IPS-NIHi7 (cell line): ENCODE data around the gene LRMDA.
A peak's percentile ranks its signal among the peaks of the same experiment; 100 is the strongest.

Experiments
- DNase-seq: peaks from one replicate; pipeline ENCODE4 v3.0.0; 2012; ENCODE audit warnings: mixed read lengths; ENCODE audit errors: extremely low spot score

Gene LRMDA

GRCh38 chr10:76393875-76394706 lies 962.7 kb downstream of the LRMDA start:
- DNase-seq: no peak

GRCh38 chr10:76394707-76395042 lies 963.3 kb downstream of the LRMDA start:
- DNase-seq: no peak

- DNase-seq: no peak
Observed at GRCh38 chr10:76395251-76395650, 963.8 kb downstream of the LRMDA start.

- DNase-seq: no peak
Observed at GRCh38 chr10:76396134-76396533, 964.7 kb downstream of the LRMDA start.

- DNase-seq: peak; percentile 9
Observed at GRCh38 chr10:76397181-76398042, 966.0 kb downstream of the LRMDA start.

- DNase-seq: peak; percentile 5
Observed at GRCh38 chr10:76398043-76398710, 966.8 kb downstream of the LRMDA start.

GRCh38 chr10:76399226-76399625 lies 967.8 kb downstream of the LRMDA start:
- peak; percentile 2 for DNase-seq

- no peak for DNase-seq
Observed at GRCh38 chr10:76401006-76401405, 969.6 kb downstream of the LRMDA start.

GRCh38 chr10:76403912-76404311 lies 972.5 kb downstream of the LRMDA start:
- no peak for DNase-seq

GRCh38 chr10:76404531-76404930 lies 973.1 kb downstream of the LRMDA start:
- DNase-seq: no peak

GRCh38 chr10:76405922-76406321 lies 974.5 kb downstream of the LRMDA start:
- DNase-seq: no peak

GRCh38 chr10:76408646-76409045 lies 977.2 kb downstream of the LRMDA start:
- DNase-seq: no peak

- DNase-seq: no peak
Observed at GRCh38 chr10:76411729-76412435, 980.5 kb downstream of the LRMDA start.

- DNase-seq: no peak
Observed at GRCh38 chr10:76415554-76415953, 984.1 kb downstream of the LRMDA start.

GRCh38 chr10:76416642-76417041 lies 985.2 kb downstream of the LRMDA start:
- no peak for DNase-seq

GRCh38 chr10:76420725-76421124 lies 989.3 kb downstream of the LRMDA start:
- DNase-seq: no peak

GRCh38 chr10:76422769-76423168 lies 991.3 kb downstream of the LRMDA start:
- no peak for DNase-seq

GRCh38 chr10:76428551-76429367 lies 997.3 kb downstream of the LRMDA start:
- DNase-seq: peak; percentile 28

GRCh38 chr10:76429368-76430060 lies 998.1 kb downstream of the LRMDA start:
- no peak for DNase-seq

GRCh38 chr10:76430061-76430645 lies 998.7 kb downstream of the LRMDA start:
- DNase-seq: no peak
